ENCODE measurements around the gene SMU1. TPM values are rescaled to one million over a fixed set of nuclear protein-coding genes. Genes with fewer than 3 reads are reported as not detected.

The SMU1 gene
- total and polyA plus RNA-seq, 2 donors from 2014 or later: 12.8 to 22.0 TPM

GRCh38 chr9:33068991-33069390 lies 7.5 kb downstream of the SMU1 start:
- Histone ChIP-seq H3K9me3 (ENCODE audit: control insufficient read depth in 2 of 3, insufficient read depth in 1 of 3, low read length in 3 of 3) (no peaks in the 10 kb centered on the region), H3K27me3 (ENCODE audit: control insufficient read depth, insufficient read depth, low read length) (no peaks in the 10 kb centered on the region), H3K4me3 (ENCODE audit: low read length in 3 of 3) (no peak overlapping the region), H3K27ac (ENCODE audit: low read depth in 2 of 2, low read length in 2 of 2) (no peak overlapping the region), H3K9ac (ENCODE audit: low read length in 3 of 3) (no peak overlapping the region), H3K4me1 (ENCODE audit: control insufficient read depth in 2 of 3, insufficient read depth in 2 of 3, low read depth in 1 of 3, low read length in 3 of 3) (peaks cover 0 to 3% (median 0%) of the 10 kb centered on the region in 3 donors), H3K36me3 (ENCODE audit: control insufficient read depth in 2 of 3, insufficient read depth in 3 of 3, low read length in 3 of 3) (peaks cover 12 to 27% (median 25%) of the 10 kb centered on the region in 3 donors)
- DNase-seq (no peak), FAIRE-seq (no peak)
- intact Hi-C loops (cut with DNase I): no loop called here
- TF ChIP-seq CTCF (IDR thresholded peaks at IDR 0.05; ENCODE audit: borderline replicate concordance, extremely low read depth, insufficient read depth): no peak

GRCh38 chr9:33065157-33066076 lies 11.1 kb downstream of the SMU1 start:
- Histone ChIP-seq H3K4me1 (ENCODE audit: control insufficient read depth in 2 of 3, insufficient read depth in 2 of 3, low read depth in 1 of 3, low read length in 3 of 3) (peaks cover 0 to 3% (median 0%) of the 10 kb centered on the region in 3 donors), H3K4me3 (ENCODE audit: low read length in 3 of 3) (no peak overlapping the region), H3K9ac (ENCODE audit: low read length in 3 of 3) (no peak overlapping the region), H3K27ac (ENCODE audit: low read depth in 2 of 2, low read length in 2 of 2) (no peak overlapping the region), H3K9me3 (ENCODE audit: control insufficient read depth in 2 of 3, insufficient read depth in 1 of 3, low read length in 3 of 3) (no peaks in the 10 kb centered on the region), H3K36me3 (ENCODE audit: control insufficient read depth in 2 of 3, insufficient read depth in 3 of 3, low read length in 3 of 3) (peaks cover 16 to 51% (median 34%) of the 10 kb centered on the region in 3 donors), H3K27me3 (ENCODE audit: control insufficient read depth, insufficient read depth, low read length) (no peaks in the 10 kb centered on the region)
- intact Hi-C loops (cut with DNase I): no loop called here
- FAIRE-seq (no peak), DNase-seq (no peak)
- TF ChIP-seq CTCF (IDR thresholded peaks at IDR 0.05; ENCODE audit: borderline replicate concordance, extremely low read depth, insufficient read depth): no peak

GRCh38 chr9:33051144-33051543 lies 25.3 kb downstream of the SMU1 start:
- Histone ChIP-seq H3K36me3 (ENCODE audit: control insufficient read depth in 2 of 3, insufficient read depth in 3 of 3, low read length in 3 of 3) (peaks cover 17 to 35% (median 26%) of the 10 kb centered on the region in 3 donors), H3K27me3 (ENCODE audit: control insufficient read depth, insufficient read depth, low read length) (no peaks in the 10 kb centered on the region), H3K4me3 (ENCODE audit: low read length in 3 of 3) (no peak overlapping the region), H3K9me3 (ENCODE audit: control insufficient read depth in 2 of 3, insufficient read depth in 1 of 3, low read length in 3 of 3) (no peaks in the 10 kb centered on the region), H3K9ac (ENCODE audit: low read length in 3 of 3) (no peak overlapping the region), H3K4me1 (ENCODE audit: control insufficient read depth in 2 of 3, insufficient read depth in 2 of 3, low read depth in 1 of 3, low read length in 3 of 3) (no peaks in the 10 kb centered on the region), H3K27ac (ENCODE audit: low read depth in 2 of 2, low read length in 2 of 2) (no peak overlapping the region)
- no peak for TF ChIP-seq CTCF (IDR thresholded peaks at IDR 0.05; ENCODE audit: borderline replicate concordance, extremely low read depth, insufficient read depth)
- FAIRE-seq: no peak
- intact Hi-C loops (cut with DNase I): no loop called here
- DNase-seq: no peak

Measured in kidney (tissue), 14 donors.